Stimulated activated naive CD4-positive, alpha-beta T cell (primary cell): ENCODE measurements around the gene TSC22D2.

Source experiments
- DNase-seq, 6 experiments: peaks; one replicate each; lab custom pipeline; 2025; lab: John Stamatoyannopoulos, UW

Gene TSC22D2

DNA sequence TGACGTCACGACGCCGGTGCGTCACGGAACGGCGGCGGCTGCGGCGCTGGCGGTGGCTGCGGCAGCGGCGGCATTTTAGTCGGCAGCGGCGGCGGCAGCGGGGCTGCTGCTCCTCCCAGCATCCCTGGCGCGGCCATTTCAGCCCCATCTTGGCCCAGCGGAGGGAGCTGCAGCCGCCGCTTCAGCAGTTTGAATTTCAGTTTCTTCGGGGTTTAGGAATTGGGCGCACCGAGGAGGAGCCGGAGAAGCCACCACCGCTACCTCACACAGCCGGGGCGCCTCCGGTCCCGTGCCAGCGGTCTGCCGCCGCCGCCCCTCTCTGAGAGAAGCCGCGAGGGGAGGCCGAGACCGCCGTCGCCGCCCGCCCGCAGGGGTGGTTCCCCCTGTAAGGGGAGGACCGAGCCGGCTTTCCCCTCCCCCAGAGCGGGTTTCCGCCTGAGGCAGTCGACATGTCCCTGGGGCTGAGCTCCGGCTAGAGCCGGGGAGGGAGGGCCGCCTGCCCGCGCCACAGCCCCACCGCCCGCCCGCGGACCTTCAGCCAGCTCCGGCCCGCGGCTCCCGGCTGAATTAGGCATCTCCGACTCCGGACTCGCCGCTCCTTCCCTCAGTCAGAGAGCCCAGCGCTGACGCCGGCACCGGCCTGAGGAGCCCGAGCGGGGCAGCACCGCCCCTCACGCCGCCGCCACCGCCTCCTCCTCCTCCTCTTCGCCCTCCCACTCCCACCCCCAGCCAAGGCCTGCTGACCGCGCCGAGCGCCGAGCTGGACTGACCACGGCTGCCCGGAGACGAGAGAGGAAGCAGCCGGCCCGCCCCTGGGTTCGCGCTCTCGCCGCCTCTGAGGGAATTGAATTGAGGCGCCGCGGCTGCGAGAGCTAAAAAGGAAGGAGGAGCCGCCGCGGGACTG is at the start of gene TSC22D2:
TSC22D2 (plus strand) TSS at position 78 of the 904 bp plus-strand sequence. CDS start 1,053 bp downstream, outside the sequence.
- DNase-seq: peak; percentile 94 to 98 (median 96)

DNA sequence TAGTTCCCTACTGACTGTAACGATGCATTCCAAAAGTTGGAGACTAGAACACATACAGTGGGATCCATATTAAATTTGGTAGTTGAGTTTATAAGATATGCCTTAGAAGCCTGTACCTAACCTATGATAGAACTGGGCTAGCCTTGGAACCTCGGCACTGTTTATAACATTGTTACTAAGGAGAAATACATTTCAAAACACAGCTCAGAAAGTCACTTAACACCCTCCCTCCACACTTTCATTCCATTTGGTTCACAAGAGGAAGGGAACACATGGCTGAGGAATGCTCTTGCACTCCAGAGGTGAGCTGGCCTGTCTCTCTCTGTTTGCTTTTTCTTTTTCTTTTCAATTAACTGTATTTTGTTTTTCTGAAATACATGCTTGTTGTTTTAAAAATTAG is 48.7 kb upstream of the TSC22D2 start:
- DNase-seq: no peak

DNA sequence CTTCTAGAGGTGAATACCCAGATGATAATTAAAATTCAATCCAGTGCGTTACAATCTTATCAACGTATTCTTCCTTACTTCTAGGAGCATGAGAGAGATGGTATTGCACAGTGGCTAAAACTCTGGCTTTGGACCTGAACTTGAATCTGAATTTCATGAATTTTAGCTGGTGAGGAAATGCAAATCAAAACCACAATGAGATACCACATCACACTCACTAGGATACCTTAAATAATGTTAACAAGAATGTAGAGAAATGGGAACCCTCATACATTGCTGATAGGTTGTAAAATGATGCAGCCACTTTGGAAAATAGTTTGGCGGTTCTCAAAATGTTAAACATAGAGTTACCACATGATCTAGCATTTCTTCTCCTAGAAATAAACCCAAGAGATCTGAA is 47.1 kb upstream of the TSC22D2 start:
- DNase-seq: no peak

DNA sequence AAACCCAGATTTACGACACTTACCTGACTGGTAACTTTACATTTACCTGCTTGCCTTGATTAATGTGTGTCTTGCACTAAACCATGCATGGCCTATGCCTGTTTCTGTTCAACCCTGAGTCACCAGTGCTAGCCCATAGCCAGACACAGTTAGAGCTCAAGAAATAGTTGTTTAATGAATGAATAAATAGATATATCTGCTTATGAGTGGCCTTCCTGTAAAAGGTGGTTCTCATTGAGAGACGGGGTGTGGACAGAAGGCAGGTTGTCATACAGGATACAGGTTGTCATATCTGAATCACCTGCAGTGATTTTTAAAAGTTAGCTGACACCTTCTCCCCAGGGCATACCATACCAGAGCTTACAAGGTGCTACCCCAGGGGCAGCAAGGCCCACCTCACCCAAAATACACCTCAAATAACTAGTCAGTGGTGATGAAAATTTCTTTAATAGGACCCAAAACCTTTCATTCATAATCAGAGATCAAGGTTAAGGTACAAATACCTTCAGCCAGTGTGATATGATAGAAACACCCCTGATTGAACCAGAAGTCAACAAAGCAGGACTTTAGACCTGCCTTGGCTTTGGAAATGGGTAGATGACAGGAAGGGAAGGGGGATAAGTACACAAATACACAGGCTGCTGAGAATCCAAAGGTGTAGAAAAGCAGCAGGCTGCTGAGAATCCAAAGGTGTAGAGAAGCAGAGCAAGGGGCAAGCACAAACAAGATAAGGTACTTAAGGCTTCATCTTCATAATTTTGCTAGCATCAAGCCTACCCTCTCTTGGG is 45.4 kb upstream of the TSC22D2 start:
- DNase-seq: no peak

DNA sequence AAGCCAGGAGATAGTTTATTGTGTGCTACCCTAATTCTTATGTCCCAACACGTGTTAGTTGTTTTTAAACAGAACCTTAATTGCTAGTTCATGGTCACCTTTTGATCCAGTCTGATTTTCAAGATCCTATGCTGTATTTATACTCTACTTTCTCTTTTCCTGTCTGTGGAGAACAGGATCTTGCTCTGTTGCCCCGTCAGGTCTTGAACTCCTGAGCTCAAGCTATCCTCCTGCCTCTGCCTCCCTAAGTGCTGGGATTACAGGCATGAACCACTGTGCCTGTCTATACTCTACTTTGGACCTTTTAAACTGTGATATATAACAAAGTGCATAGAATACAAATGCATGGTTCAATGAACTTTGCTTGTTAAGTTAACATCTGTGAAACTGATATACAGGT is 44.7 kb upstream of the TSC22D2 start:
- DNase-seq: no peak

DNA sequence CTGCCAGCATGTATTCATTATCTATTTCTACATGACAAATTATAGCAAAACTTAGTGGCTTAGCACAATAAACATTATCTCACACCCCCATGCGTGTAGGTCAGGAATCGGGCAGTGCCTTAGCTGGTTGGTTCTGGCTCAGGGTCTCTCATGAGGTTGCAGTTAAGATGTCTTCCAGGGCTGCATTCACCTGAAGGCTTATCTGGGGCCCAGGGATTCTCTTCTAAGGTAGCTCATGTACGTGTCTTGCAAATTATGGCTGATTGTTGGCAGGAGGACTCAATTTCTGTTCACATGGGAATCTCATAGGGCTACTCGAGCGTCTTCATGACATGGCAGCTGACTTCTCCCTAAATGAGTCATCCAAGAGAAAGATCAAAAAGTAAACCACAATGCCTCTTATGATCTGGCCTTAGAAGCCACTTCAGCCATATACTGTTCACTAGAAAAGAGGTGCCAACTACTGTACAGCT is 42.9 kb upstream of the TSC22D2 start:
- DNase-seq: no peak

DNA sequence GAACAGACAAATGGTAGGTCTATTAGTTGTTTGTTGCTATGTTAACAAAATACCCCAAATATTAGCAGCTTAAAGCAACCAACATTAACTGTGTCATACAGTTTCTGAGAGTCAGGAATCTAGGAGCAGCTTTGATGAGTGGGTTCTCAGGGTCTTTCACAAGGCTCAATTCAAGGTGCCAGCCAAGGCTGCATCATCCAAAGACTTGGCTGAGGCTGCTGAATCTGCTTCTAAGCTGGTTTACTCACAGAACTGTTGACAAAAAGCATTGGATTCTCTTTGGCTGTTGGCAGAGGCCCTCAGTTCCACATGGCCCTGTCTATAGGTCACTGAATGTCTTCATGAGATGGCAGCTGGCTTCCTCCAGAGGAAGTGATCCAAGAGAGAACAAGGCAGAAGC is 40.3 kb upstream of the TSC22D2 start:
- no peak for DNase-seq

DNA sequence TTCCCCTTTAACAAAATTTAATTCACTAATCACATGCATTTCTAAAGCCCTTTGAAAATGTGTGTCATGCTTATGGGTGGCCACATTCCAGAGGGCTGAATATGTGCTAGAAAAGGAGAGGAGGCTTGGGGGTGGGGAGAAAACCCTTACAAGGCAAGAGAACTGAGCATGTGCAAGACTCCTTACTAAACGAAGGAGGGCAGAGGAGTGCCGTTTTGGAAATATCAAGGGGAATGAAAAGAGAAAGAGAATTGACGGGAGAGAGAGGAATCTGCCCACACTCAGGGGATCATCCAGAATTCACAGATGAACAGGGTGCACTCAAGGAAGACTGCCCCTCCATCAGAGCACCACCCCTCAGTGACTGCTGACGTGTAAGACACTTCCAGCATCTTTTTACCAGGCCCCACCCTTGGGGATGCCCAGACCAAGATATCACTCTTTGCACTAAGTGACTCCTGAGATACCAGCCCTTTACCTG is 37.9 kb upstream of the TSC22D2 start:
- DNase-seq: no peak

DNA sequence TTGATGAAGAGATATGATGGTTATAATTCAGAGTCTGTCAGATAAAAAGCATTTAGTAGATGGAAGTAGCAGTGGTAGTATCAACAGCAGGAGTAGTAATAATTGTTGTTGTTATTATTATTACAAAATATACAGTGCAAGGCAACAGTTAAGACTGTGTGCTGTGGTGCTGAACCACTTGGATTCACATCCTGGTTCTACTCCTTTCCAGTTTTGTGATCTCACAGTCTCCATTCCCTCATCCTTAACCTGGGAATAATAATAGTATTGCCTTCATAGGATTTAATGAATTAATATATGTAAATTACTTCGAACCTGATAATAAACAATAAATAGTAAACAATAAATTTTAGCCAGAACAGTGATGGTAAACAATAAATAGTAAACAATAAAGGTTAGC is 37.1 kb upstream of the TSC22D2 start:
- DNase-seq: no peak

DNA sequence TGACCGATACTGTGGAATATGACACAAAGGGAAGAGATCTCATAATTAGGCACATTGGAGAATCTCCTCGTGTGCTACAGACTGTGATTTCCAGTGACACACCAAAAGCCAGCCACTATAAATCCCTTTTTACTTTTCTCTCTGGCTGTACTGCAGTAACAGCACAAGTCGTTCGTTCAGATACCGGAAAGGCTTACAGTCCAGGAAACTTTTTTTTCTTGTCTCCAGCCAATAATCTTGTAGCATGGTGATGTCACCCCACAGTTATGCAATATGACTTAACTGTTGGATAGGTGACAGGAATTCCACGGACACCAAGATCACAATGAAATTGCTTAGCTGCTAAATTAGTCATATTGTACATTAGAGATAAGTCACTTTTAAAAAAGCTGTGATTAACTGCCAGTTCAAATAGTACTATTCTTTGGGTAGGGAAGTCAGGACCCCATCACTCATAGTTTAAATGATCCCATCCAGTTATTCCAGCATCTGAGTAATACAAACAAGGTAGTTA is 36.3 kb upstream of the TSC22D2 start:
- DNase-seq: no peak

DNA sequence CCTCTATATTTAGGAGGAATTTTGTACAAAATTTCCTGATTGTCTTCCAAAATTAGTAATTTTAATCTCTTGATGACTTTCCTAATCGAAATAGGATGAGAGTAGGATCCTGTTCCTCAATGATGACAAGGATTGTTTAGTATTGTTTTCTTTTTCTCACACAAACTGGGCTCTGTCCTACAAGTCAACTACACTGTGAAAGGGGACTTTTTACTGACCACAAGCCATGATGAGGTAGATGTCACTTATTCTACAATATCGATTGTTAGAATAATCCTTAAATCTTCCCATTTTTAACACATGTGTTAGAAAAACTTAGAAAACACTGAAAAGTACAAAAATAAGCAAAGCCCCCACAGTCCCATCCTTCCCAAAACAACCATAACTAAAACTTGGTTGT is 35.8 kb upstream of the TSC22D2 start:
- DNase-seq: no peak

DNA sequence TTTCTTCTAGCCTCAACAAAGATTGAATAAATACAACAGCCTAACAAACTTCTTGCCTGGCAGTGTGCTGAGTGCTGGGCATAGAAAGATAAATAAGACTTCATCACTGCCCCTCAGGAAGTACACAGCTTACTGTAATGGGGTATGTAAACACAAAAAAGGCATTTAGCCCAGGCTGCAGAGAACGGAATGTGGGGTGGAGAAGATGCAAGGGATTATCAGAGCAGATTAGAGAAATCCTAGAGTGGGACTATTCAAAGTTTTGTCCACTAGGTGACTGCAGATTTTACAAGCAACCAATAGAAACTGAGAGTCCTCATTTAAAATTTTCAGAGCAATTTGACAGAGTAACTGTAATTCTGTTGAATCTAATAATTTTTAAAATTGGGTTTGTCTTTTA is 35.4 kb upstream of the TSC22D2 start:
- DNase-seq: no peak

DNA sequence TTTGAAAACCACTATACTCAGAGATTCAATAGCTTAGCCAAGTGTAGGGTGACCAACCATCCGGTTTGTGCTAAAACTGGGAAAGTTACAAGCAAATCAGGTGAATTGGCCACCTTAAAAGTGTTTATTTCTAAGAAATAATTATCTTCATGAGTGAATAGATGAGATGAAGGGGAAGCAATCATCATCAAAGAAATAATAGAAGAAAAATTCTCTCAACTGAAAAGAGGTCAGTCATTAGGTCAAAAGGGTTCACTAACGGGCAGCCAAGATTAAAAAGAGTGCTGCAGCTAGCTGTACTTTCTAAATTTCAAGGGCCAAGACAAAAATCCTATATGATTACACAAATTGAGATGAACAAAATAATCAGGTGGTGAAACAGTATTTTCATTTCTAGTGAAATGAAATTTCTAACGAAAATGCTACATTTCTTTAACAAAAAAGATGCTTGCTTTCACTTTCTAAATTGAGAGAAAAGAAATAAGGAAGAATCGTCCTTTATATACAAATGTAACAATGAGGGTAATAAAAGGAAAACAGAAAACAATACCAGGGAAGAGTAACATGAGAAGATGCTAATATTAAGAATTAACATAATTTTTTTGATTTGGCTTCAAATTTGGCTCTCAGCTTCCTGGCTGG is 34.7 kb upstream of the TSC22D2 start:
- no peak for DNase-seq

DNA sequence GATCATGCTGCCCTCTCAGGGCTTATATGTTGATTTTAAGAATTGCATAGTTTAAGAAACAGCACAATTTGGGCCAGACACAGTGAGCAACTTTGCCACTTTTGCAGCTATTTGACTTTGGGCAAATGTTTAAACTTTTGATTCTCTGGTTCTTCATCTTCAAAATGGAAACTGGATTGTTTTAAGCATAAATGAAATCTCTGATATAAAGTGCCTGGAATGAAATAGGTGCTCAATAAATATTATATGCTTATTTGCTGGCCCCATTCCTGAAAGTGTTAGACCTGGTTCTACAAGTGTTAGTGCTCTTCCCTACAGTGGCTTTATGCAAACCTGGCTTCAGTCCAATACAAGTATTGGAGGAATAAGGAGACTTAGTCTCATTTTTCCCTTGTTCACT is 33.1 kb upstream of the TSC22D2 start:
- DNase-seq: no peak

DNA sequence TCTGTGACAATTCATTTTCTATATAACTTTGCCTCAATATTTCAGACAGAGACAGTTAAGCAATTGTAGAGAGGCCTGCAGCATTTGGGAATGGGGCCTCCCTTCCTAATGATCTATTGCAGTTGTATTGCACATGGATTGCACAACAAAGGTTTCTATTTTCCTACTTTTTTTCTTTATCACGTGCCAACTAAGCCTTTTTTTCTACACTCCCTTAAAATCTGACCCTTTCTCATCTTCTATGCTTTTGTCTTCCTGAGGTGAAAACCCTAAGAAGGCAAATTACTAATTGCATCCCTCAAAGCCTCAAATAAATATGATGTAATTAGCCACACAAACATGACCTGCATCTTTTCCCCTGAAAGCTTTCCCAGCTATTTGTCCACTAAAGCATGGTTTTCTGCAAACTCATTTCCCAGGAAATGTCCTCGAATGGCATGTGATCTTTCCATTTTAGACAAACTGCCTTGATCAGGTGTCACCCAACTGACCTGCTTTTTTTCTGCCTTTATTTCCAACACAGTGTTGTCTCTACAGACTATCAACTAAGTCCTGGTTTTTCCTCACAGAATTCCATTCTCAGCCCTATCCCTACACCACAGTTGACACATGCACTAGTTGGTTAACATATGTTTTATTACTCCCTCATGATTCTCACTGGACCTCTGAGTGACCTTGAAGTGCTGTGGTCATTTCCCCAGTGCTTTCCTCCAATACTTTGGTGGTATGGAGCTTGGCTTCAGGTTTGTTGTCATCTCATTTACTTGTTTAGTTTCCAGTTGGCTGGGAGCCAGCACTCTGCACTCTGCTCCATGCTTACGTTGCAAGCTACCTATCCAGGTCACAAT is 31.9 kb upstream of the TSC22D2 start:
- no peak for DNase-seq

DNA sequence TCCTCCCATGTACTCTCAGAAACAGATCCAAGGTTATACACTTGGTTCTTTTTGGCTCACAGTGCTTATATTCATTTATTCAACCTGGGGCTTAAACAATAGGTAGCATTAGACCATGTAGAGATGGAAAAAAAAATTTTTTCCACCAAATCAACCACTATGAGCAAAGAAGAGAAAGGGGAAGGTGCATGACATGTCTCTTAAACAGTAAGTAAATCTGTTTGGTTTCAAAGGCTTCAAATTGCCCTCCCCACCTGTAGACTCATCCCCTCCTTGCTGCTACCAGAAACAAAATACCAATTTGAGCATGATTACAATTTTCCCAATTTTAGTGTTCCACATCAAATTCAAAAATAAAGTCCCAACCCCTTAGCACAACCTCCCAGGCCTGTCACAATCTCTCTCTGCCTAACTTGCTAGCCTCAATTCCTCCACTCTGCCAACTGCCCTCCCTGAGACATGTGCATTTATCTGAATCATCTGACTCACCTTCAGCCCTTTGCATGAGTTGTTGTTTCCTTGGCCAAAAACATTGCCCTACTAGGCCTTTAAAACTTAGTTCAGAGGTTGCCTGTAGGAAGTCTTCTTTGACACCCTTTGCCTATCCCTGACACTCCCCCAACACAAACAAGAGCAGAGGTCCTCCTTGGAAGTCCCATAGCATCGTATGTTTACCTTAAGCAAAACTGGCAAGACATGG is 30.3 kb upstream of the TSC22D2 start:
- no peak for DNase-seq

DNA sequence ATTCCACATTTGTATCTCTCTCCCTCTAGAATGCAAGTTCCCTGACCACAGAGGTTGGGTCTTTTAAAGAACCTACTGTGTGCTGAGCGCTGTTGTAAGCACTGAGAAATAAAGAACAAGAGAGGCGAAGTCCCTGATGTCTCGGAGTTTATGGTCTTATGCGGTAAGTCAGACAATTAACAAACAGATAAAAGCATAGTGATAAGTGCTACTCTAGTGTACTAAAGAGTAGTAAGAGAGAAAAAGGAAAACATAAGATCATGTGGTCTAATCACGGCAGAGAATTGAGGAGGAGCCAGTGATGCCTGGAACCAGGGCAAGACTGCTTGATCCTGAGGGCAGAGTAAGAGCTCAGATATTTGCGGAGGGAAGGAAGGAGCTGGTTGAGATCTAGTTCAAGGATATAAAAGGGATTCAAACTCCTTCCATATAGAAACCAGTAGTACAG is 29.8 kb upstream of the TSC22D2 start:
- no peak for DNase-seq

DNA sequence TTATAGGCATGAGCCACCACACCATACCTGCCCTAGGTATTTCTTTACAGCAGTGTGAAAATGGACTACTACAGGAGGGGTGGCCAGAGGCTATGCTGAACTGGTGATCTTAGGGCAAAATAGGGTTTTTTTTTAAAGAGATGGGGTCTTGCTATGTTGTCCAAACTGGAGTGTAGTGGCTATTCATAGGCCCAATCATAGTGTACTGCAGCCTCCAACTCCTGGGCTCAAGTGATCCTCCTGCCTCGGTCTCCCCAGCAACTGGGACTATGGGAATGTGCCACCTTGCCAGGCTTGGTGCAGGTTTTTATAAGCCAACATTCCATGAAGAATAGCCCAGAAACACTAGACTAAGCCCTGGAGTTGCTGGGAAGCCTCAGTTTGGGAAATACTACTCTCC is 28.6 kb upstream of the TSC22D2 start:
- DNase-seq: no peak

DNA sequence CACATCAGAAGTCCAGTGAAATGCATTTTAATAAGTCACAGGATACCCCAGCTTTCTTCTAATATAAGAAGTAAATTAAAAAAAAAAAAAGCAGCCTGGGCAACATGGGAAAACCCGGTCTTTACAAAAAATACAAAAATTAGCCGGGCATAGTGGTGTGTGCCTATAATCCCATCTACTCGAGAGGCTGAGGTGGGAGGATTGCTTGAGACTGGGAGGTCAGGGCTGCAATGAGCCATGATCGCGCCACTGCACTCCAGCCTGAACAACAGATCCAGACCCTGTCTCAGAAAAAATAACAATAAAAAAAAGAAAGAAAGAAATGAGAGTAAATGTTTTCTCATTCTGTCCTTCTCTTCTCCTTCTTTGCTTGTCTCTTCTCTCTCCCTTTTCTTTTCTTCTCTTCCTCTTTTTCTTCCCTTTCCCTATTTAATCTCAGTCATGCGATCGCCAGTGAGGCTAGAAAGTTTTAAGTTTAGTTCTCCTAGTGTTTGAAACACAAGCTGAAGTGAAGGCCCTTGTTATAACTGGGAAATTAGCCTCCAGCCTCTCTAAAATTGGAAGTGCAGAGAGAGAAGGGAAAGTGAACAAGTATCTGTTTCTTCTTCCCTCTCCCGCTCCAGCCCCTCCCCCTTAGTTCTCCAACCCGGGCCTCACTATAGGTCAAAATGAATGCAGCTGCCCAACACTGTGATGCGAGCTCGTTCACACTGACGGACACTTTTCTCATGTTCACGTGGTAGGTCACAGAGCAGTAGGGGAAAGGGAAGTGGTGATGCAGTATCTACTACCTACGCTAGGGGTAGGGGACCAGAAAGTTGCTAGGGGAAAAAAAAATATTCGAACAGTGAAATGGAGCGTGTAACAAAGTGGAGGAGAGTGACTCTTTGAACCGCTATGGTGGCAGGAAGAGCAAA is 23.5 kb upstream of the TSC22D2 start:
- DNase-seq: peak; percentile 3 to 70 (median 40)
